ENCODE results near the gene SPATA20. TPM values are rescaled to one million over a fixed set of nuclear protein-coding genes. Genes with fewer than 3 reads are reported as not detected.

The SPATA20 gene
- total and polyA plus RNA-seq, 2 of the 13 experiments (the other 11 are each of a cell fraction or from before 2014, with no cell fraction given), result 36.1 to 64.8 TPM

GRCh38 chr17:50550661-50551432 is 3.9 kb downstream of the SPATA20 start (continued):
- no peak for TF ChIP-seq ZNF775 (CRISPR knock-in tag; IDR thresholded peaks at IDR 0.05; ENCODE audit: borderline replicate concordance)
- TF ChIP-seq, protein P1, sequence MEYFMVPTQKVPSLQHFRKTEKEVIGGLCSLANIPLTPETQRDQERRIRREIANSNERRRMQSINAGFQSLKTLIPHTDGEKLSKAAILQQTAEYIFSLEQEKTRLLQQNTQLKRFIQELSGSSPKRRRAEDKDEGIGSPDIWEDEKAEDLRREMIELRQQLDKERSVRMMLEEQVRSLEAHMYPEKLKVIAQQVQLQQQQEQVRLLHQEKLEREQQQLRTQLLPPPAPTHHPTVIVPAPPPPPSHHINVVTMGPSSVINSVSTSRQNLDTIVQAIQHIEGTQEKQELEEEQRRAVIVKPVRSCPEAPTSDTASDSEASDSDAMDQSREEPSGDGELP (IDR thresholded peaks at IDR 0.05; ENCODE audit: borderline replicate concordance, low read depth), result 0 out of 2 replicates have a peak, but pooled peaks have one; percentile 7
- no peak for TF ChIP-seq KLF12 (CRISPR knock-in tag; IDR thresholded peaks at IDR 0.05; ENCODE audit: borderline replicate concordance)
- TF ChIP-seq CC2D1A (CRISPR knock-in tag; IDR thresholded peaks at IDR 0.05), result no peak
- no peak for TF ChIP-seq KAT7 (CRISPR knock-in tag; IDR thresholded peaks at IDR 0.05; ENCODE audit: borderline replicate concordance)
- TF ChIP-seq ZNF776 (CRISPR knock-in tag; IDR thresholded peaks at IDR 0.05), result peak; percentile 79; the same call in 1 of the 2 replicates
- TF ChIP-seq ZNF354B (CRISPR knock-in tag; IDR thresholded peaks at IDR 0.05), result no peak
- TF ChIP-seq AKNA (CRISPR knock-in tag; IDR thresholded peaks at IDR 0.05; ENCODE audit: borderline replicate concordance), result no peak
- peak; percentile 84 for TF ChIP-seq TEAD3 (CRISPR knock-in tag; optimal IDR thresholded peaks at IDR 0.05; ENCODE audit: borderline replicate concordance)
- no peak for TF ChIP-seq ZNF343 (CRISPR knock-in tag; IDR thresholded peaks at IDR 0.05)
- TF ChIP-seq NR2F6 (IDR thresholded peaks at IDR 0.05), result no peak
- TF ChIP-seq NR2F6 (CRISPR knock-in tag; IDR thresholded peaks at IDR 0.05), result peak; percentile 42; the same call in 1 of the 2 replicates
- TF ChIP-seq, protein P2, sequence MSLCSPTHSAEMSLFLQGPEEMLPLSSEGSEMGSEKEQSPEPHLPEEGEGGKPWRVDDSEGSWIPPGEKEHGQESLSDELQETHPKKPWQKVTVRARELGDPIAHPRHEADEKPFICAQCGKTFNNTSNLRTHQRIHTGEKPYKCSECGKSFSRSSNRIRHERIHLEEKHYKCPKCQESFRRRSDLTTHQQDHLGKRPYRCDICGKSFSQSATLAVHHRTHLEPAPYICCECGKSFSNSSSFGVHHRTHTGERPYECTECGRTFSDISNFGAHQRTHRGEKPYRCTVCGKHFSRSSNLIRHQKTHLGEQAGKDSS (CRISPR knock-in tag; IDR thresholded peaks at IDR 0.05; ENCODE audit: borderline replicate concordance, low read depth), result no peak
- TF ChIP-seq ZNF430 (CRISPR knock-in tag; IDR thresholded peaks at IDR 0.05), result no peak
- no peak for TF ChIP-seq KDM6A (CRISPR knock-in tag; IDR thresholded peaks at IDR 0.05; ENCODE audit: low read depth)
- peak; percentile 40; the same call in 1 of the 2 replicates for TF ChIP-seq GATAD2A (CRISPR knock-in tag; IDR thresholded peaks at IDR 0.05)
- TF ChIP-seq ZBTB49 (CRISPR knock-in tag; IDR thresholded peaks at IDR 0.05; ENCODE audit: borderline replicate concordance), result no peak; the same call in 1 of the 2 replicates
- no peak for TF ChIP-seq CENPT (CRISPR knock-in tag; IDR thresholded peaks at IDR 0.05; ENCODE audit: low read depth)
- TF ChIP-seq ZNF674 (CRISPR knock-in tag; IDR thresholded peaks at IDR 0.05; ENCODE audit: low read depth), result no peak
- 0 out of 2 replicates have a peak, but pooled peaks have one; percentile 28 for TF ChIP-seq DNMT3B (CRISPR knock-in tag; conservative IDR thresholded peaks at IDR 0.05)
- TF ChIP-seq DNMT1 (CRISPR knock-in tag; IDR thresholded peaks at IDR 0.05), result 0 out of 2 replicates have a peak, but pooled peaks have one; percentile 31
- peak; percentile 43; the same call in 1 of the 2 replicates for TF ChIP-seq NFKB2 (CRISPR knock-in tag; IDR thresholded peaks at IDR 0.05; ENCODE audit: borderline replicate concordance)

All from HepG2 (cell line).